ENCODE results near the gene LRRIQ1. TPM values are rescaled to one million over a fixed set of nuclear protein-coding genes. Genes with fewer than 3 reads are reported as not detected.

The LRRIQ1 gene
- total RNA-seq, 2 donors from 2014 or later, result 0.12 TPM; not detected in 1

DNA sequence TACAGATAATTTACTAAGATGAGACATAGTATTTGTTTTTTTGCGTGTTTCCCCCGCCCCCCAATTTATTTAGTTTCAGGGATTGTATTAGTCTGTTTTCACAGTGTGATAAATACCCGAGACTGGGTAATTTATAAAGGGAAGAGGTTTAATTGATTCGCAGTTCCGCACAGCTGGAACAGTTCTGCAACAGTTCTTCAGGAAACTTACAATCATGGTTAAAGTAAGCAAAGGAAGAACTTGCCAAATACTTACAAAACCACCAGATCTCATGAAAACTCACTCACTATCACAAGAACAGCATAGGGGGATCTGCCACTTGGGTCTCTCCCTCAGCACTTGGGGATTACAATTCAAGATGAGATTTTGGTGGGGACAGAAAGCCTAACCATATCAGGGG, 48.9 kb downstream of the LRRIQ1 start:
- Histone ChIP-seq H3K27ac (no peak overlapping the region), H3K4me1 (no peaks in the 10 kb centered on the region), H3K9me3 (no peaks in the 10 kb centered on the region), H3K36me3 (no peaks in the 10 kb centered on the region), H3K27me3 (no peaks in the 10 kb centered on the region), H3K4me3 (no peak overlapping the region)
- no peak for DNase-seq (ENCODE audit: low spot score)
- TF ChIP-seq CTCF (IDR thresholded peaks at IDR 0.05), result no peak

GRCh38 chr12:85089792-85090191, 53.6 kb downstream of the LRRIQ1 start:
- no peaks in the 10 kb centered on the region for H3K36me3 ChIP-seq
- H3K9me3 ChIP-seq, result no peaks in the 10 kb centered on the region
- H3K4me1 ChIP-seq, result no peaks in the 10 kb centered on the region
- no peak for TF ChIP-seq CTCF (IDR thresholded peaks at IDR 0.05)
- H3K27ac ChIP-seq, result no peak overlapping the region
- H3K4me3 ChIP-seq, result no peak overlapping the region
- no peak for DNase-seq (ENCODE audit: low spot score)
- no peaks in the 10 kb centered on the region for H3K27me3 ChIP-seq

DNA sequence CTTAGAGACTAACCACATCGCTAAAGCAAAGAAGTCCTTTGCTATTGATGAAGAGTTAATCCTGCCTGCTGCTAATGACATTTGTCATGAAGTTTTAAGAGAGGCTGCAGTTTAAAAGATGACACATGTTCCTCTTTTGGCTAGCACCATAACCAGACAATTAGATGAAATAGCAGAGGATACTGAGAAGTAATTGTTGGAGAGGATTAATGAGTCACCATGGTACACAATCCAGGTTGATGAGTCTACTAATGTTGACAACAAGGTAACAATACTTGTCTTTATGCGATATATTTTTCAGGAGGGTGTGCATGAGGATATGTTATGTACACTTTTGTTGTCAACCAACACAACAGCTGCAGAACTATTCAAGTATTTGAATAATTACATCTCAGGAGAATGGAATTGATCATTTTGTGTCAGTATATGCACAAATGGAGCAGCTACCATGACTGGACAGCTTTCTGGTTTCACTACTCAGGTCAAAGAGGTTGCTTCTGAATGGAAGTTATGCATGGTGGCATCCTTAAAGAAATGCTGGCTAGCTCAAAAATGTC, 56.7 kb downstream of the LRRIQ1 start:
- Histone ChIP-seq H3K4me1 (no peaks in the 10 kb centered on the region), H3K36me3 (no peaks in the 10 kb centered on the region), H3K4me3 (no peak overlapping the region), H3K27me3 (no peaks in the 10 kb centered on the region), H3K27ac (no peak overlapping the region), H3K9me3 (no peaks in the 10 kb centered on the region)
- TF ChIP-seq CTCF (IDR thresholded peaks at IDR 0.05), result no peak
- no peak for DNase-seq (ENCODE audit: low spot score)

- no peak for DNase-seq (ENCODE audit: low spot score)
- H3K4me1 ChIP-seq, result no peaks in the 10 kb centered on the region
- H3K27ac ChIP-seq, result no peak overlapping the region
- no peaks in the 10 kb centered on the region for H3K36me3 ChIP-seq
- H3K4me3 ChIP-seq, result no peak overlapping the region
- TF ChIP-seq CTCF (IDR thresholded peaks at IDR 0.05), result no peak
- no peaks in the 10 kb centered on the region for H3K9me3 ChIP-seq
- no peaks in the 10 kb centered on the region for H3K27me3 ChIP-seq
Observed at GRCh38 chr12:85095501-85095900, 59.4 kb downstream of the LRRIQ1 start.

- Histone ChIP-seq H3K36me3 (no peaks in the 10 kb centered on the region), H3K27ac (no peak overlapping the region), H3K9me3 (no peaks in the 10 kb centered on the region), H3K4me3 (no peak overlapping the region), H3K27me3 (no peaks in the 10 kb centered on the region), H3K4me1 (no peaks in the 10 kb centered on the region)
- DNase-seq (ENCODE audit: low spot score), result no peak
- TF ChIP-seq CTCF (IDR thresholded peaks at IDR 0.05), result no peak
Observed at GRCh38 chr12:85130646-85131045, 94.5 kb downstream of the LRRIQ1 start.

- no peaks in the 10 kb centered on the region for H3K27me3 ChIP-seq
- no peak for DNase-seq (ENCODE audit: low spot score)
- no peaks in the 10 kb centered on the region for H3K9me3 ChIP-seq
- no peaks in the 10 kb centered on the region for H3K4me1 ChIP-seq
- no peak for TF ChIP-seq CTCF (IDR thresholded peaks at IDR 0.05)
- H3K36me3 ChIP-seq, result no peaks in the 10 kb centered on the region
- H3K4me3 ChIP-seq, result no peak overlapping the region
- H3K27ac ChIP-seq, result no peak overlapping the region
Observed at GRCh38 chr12:85138833-85139232, 102.7 kb downstream of the LRRIQ1 start.
